OCI-LY7 (cell line): ENCODE measurements around the gene PTAFR. TPM values are rescaled to one million over a fixed set of nuclear protein-coding genes. Genes with fewer than 3 reads are reported as not detected.

Experiments
- BruUV-seq: library from RNA; stranded (reverse); fragments of 400-500 nt; replicated peaks from 2 replicates; lab custom pipeline; 2021; lab: Mats Ljungman, UMichigan
- CTCF ChIA-PET: fragments of 300-600 bp; sonication (Branson Sonifier 250); formaldehyde crosslinking; loops from one replicate; lab custom pipeline; 2022; ENCODE audit warnings: antibody characterized with exemption; ENCODE audit not compliant: unreplicated experiment; lab: Charles Lee
- POLR2A ChIA-PET: fragments of 300-600 bp; sonication (Branson Sonifier 250); formaldehyde crosslinking; loops from one replicate; lab custom pipeline; 2022; ENCODE audit warnings: antibody characterized with exemption; lab: Charles Lee
- DNase-seq: peaks from one replicate; pipeline ENCODE4 v3.0.0-alpha.2; 2015; ENCODE audit warnings: low spot score
- H2AFZ ChIP-seq: fragments of 200-600 bp; sonication (generic), shearing (Covaris generic); 2 replicates; pipeline ENCODE4 v1.6.1; 2014; ENCODE audit warnings: mild to moderate bottlenecking, antibody characterized with exemption, low read length, moderate library complexity
- H3K27ac ChIP-seq: fragments of 200-600 bp; sonication (generic); 2 replicates; pipeline ENCODE4 v1.5.1; 2014; ENCODE audit warnings: mixed run types, low read depth, mild to moderate bottlenecking, moderate library complexity, low read length, inconsistent platforms; ENCODE audit not compliant: poor library complexity, severe bottlenecking
- H3K36me3 ChIP-seq: fragments of 200-600 bp; sonication (generic); 2 replicates; pipeline ENCODE4 v1.6.1; 2014; ENCODE audit warnings: mild to moderate bottlenecking, antibody characterized with exemption, low read length, moderate library complexity, mixed read lengths; ENCODE audit not compliant: insufficient read depth
- H3K4me1 ChIP-seq: fragments of 200-600 bp; sonication (generic); 2 replicates; pipeline ENCODE4 v1.5.1; 2014; ENCODE audit warnings: mild to moderate bottlenecking, low read length; ENCODE audit not compliant: insufficient read depth, poor library complexity, severe bottlenecking
- H3K4me2 ChIP-seq: fragments of 200-600 bp; sonication (generic); 2 replicates; pipeline ENCODE4 v1.6.1; 2014; ENCODE audit warnings: mild to moderate bottlenecking, low read length
- H3K4me3 ChIP-seq: fragments of 200-600 bp; sonication (generic); 2 replicates; pipeline ENCODE4 v1.5.1; 2014; ENCODE audit warnings: mild to moderate bottlenecking, low read depth, low read length; ENCODE audit not compliant: poor library complexity, severe bottlenecking
- H3K79me2 ChIP-seq: fragments of 200-600 bp; sonication (generic); 2 replicates; pipeline ENCODE4 v1.6.1; 2016; ENCODE audit warnings: low read depth, mild to moderate bottlenecking, low read length, moderate library complexity, mixed read lengths; ENCODE audit not compliant: insufficient read depth
- H3K9me2 ChIP-seq: fragments of 200-600 bp; sonication (generic); 2 replicates; pipeline ENCODE4 v1.6.1; 2016; ENCODE audit warnings: mild to moderate bottlenecking, low read length, mixed read lengths; ENCODE audit not compliant: insufficient read depth
- H3K9me3 ChIP-seq: fragments of 200-600 bp; sonication (generic); 2 replicates; pipeline ENCODE4 v1.6.1; 2014; ENCODE audit warnings: mild to moderate bottlenecking, mixed run types, low read length, mixed read lengths
- H4K20me1 ChIP-seq: fragments of 200-600 bp; sonication (generic); 2 replicates; pipeline ENCODE4 v1.6.1; 2014; ENCODE audit warnings: mild to moderate bottlenecking, antibody characterized with exemption, low read length, moderate library complexity, mixed read lengths; ENCODE audit not compliant: insufficient read depth
- CTCF ChIP-seq: fragments of 200-600 bp; sonication (generic); conservative IDR thresholded peaks from 2 replicates; pipeline ENCODE4 v1.5.1; 2014; ENCODE audit warnings: mild to moderate bottlenecking, antibody characterized with exemption, low read length, moderate library complexity, mixed read lengths
- EZH2phosphoT487 ChIP-seq: fragments of 200-600 bp; sonication (generic); IDR thresholded peaks from 2 replicates; pipeline ENCODE4 v1.6.1; 2018; ENCODE audit warnings: low read depth, borderline replicate concordance, mild to moderate bottlenecking, mixed run types, antibody characterized with exemption, low read length, moderate library complexity, mixed read lengths
- intact Hi-C: fragments of 100-400 bp; cut with micrococcal nuclease; formaldehyde crosslinking; loops from one replicate; pipeline ENCODE4 v1.10.0; 2022; ENCODE audit not compliant: unreplicated experiment
- total RNA-seq, 2 experiments: library from RNA; depleted of rRNA in 1 of 2; stranded (reverse); fragments of >200 nt in 1 of 2; shearing (Covaris generic) in 1 of 2; gene quantifications; 2 replicates each; pipeline ENCODE4 v1.2.3, GENCODE V29; 2014 to 2022

The PTAFR gene
- total RNA-seq, 2 experiments from 2014 or later: 8.0 to 32.8 TPM

- Histone ChIP-seq H3K9me2 (no peaks in the 10 kb centered on the region), H3K36me3 (peaks cover 45% of the 10 kb centered on the region), H3K27ac (peak overlapping the region; percentile 97), H3K79me2 (peaks cover 74% of the 10 kb centered on the region), H3K4me2 (peak overlapping the region; percentile 98), H4K20me1 (no peaks in the 10 kb centered on the region), H3K4me1 (peaks cover 68% of the 10 kb centered on the region), H3K4me3 (peak overlapping the region; percentile 57), H2AFZ (no peak overlapping the region), H3K9me3 (no peaks in the 10 kb centered on the region)
- intact Hi-C loops: no loop called here
- no peak for TF ChIP-seq EZH2phosphoT487
- TF ChIP-seq CTCF: no peak
- BruUV-seq: no TSS peak
- DNase-seq: peak; percentile 31
- CTCF ChIA-PET: no interaction called here
- POLR2A ChIA-PET: interaction anchor here (1.9 kb wide), 1 partner anchor 23 kb away, joined by 12 read pairs; no protein-coding TSS in a partner anchor
These were observed 5.2 kb downstream of the PTAFR start for GRCh38 chr1:28171246-28171645.

- POLR2A ChIA-PET: interaction anchor here (0.6 to 1.9 kb wide), 9 partner anchors 9 to 1758 kb away, joined by 3 to 12 read pairs (median 3); no protein-coding TSS in a partner anchor
- BruUV-seq: no TSS peak
- Histone ChIP-seq H3K79me2 (peaks cover 73% of the 10 kb centered on the region), H3K4me2 (peak overlapping the region; percentile 53), H3K27ac (peak overlapping the region; percentile 48), H3K9me3 (peaks cover 5% of the 10 kb centered on the region; the same call in 1 of the 2 replicates), H3K36me3 (peaks cover 52% of the 10 kb centered on the region), H2AFZ (no peak overlapping the region), H4K20me1 (no peaks in the 10 kb centered on the region), H3K4me3 (no peak overlapping the region), H3K4me1 (peaks cover 61% of the 10 kb centered on the region), H3K9me2 (no peaks in the 10 kb centered on the region)
- CTCF ChIA-PET: interaction anchor here (1.0 kb wide), 1 partner anchor 82 kb away, joined by 3 read pairs; the partner anchor contains the start of gene EYA3
- intact Hi-C loops: no loop called here
- no peak for DNase-seq
- TF ChIP-seq CTCF: no peak
- no peak for TF ChIP-seq EZH2phosphoT487
These were observed 6.4 kb downstream of the PTAFR start for GRCh38 chr1:28170001-28170596.
